Daoy (cell line): Measurements from ENCODE around the gene PFKFB1. TPM values are rescaled to one million over a fixed set of nuclear protein-coding genes. Genes with fewer than 3 reads are reported as not detected.

Experiments used
- DNase-seq: peaks from one replicate; pipeline ENCODE4 v3.0.0-alpha.2; 2015; ENCODE audit warnings: low read depth
- total RNA-seq: library from RNA; depleted of rRNA; stranded (reverse); fragments of >200 nt; shearing (Covaris generic); gene quantifications from 2 replicates; pipeline ENCODE4 v1.2.3, GENCODE V29; 2014; rRNA removed

PFKFB1 gene
- total RNA-seq, 1 experiment from 2014 or later, result not detected

DNA sequence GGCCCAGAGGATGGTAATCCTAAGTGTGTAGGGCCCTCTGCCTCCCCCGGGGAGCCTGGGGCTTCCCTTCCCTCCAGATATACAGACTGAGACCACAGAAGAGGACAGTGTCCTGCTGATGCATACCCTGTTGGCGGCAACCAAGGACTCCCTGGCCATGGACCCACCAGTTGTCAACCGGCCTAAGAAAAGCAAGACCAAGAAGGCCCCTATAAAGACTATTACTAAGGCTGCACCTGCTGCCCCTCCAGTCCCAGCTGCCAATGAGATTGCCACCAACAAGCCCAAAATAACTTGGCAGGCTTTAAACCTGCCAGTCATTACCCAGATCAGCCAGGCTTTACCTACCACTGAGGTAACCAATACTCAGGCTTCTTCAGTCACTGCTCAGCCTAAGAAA, 71.4 kb downstream of the PFKFB1 start:
- no peak for DNase-seq

DNA sequence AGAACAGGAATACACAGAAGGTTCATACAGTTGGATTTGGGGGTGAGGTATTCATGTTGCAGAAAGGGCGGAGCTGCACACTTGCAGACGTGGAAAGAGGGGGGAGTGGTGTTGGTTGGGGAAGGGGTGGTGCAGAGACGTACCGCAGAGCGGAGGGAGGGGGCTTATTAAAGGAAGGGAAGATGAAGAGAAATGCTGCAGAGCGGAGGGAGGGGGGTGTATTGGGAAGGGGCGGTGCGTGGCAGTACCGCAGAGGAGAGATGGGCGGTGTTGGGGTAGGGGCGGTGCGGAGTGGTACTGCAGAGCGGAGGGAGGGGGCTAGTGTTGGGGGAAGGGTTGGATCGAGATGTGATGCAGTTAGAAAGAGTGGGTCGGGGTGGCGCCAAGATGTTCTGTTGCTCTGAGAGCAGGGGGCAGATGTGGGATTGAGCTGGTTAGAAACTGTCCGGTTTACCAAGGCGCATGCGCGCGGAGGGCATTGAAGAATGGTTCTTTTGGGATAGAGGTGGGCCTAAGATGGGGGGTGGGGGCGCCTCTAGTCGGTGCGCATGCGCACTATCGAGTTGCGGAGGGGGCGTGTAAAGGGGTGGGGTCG, 72.5 kb downstream of the PFKFB1 start:
- DNase-seq, result peak; percentile 71

DNA sequence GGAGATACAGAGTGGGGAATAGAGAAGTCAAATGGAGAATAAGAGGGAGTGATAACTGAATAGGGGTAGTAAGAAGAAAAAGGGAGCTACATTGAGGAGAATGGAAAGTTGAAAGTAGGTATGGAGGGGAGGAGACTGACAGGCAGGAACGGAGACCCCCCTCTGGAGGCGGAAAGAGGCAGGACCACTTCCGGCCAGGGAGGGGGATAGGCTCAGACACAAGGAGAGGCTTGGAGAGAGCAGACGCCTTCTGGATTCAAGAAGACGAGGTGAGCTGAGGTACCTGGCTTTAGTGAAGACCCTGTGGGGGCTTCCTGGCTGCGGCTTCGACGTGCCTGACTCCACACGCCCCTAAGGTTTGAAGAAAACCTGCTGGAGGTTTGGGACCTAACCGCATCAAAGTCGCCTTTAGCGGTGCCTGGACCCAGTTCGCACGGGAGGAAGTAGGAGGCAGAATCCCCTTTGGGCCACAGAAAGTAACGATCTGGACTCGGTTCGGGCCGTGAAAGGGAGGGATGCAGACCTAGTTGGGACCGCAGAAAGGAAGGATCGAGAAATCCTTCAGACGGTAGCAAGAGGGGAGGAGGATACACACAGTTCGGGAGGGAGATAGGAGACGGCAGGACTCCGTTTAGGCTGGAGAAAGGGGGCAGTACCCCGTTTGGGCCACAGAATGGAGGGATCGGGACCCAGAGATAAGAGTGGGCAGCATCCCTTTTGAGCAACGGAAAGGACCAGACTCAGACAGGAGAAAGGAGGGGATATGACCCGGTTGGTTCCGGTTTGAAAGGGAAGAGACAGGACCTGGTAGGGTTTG, 73.2 kb downstream of the PFKFB1 start, which contains the start of gene TRO:
TSS of gene TRO (plus strand) at position 215 of the 817 bp plus-strand sequence. CDS start 1,423 bp downstream, outside the sequence.
- peak; percentile 26 for DNase-seq

DNA sequence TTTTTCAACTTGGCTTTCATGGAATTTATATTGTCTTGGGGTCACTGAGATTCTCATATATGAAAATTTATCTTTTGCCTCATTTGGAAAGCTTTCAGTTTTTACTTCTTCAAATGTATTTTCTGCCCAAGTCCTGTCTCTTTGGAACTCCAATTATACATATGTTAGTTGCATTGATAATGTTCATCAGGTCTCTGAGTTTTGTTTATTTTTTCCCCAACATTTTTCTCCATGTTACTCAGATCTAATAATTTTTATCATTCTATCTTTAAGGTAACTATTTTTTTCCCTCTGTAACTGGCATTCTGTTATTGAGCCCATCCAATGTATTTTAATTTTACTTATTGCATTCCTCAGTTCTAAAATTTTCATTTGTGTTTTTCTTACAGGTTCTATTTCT, 84.0 kb downstream of the PFKFB1 start:
- DNase-seq, result no peak

DNA sequence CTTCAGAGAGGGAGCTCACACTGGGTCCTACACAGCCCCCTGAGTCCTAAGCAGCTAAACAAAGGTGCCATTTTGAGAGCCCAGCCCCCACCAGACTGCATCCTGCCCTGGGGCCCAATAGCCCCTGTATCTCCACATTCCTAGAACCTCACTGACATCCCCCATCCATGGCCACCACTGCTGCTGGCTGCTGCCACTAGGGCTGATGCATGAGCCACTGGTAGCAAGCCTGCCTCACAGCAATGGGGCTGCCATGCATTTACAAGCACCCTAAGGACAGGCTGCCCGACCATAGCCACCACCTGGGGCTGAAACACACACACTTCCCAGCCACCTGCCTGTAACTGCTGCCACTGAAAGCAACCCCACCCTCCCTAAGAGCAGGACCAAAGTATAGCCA, 99.8 kb downstream of the PFKFB1 start:
- DNase-seq, result no peak

DNA sequence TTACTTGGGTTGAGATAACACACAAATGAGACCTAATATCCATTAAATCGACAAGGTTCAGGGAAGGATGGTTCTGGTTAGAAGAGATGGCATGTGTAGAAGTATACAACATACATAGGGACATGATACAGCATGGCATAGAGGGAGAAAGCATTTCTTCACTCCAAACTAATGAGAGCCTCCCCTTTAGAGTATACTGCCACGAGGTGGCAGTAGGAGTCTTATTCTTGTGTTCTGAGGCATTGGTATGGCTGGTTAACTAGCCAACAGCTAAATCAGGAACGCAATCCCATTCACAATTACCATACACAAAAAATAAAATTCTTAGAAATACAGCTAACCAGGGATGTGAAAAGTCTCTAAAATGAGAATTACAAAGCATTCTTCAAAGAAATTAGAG, 102.4 kb downstream of the PFKFB1 start:
- no peak for DNase-seq

DNA sequence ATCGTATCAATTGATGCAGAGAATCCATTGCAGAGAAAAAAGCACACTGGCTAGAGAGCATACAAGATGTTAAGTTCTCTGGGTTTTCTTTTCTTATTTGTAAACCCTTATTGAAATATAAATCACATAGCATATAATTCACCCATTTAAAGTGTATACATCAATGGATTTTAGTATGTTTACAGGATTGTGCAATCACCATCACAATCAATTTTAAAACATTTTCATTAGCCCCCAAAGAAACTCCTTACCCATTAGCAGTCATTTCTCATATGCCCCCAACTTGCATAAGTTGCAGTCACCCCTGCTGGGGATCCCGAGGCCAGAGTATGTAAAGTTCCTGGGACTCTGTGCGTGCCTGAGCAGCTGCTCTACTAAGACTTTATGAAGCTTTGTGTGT, 108.2 kb downstream of the PFKFB1 start:
- DNase-seq, result no peak

Other genes starting within 250 kb of the PFKFB1 start
- gene ITIH6, start 195.9 kb downstream of the PFKFB1 start, total RNA-seq, result not detected in 2 replicates
- 109 and 130 TPM in 2 replicates for gene MAGED2, start 186.4 kb downstream of the PFKFB1 start, total RNA-seq
- 7.1 and 12.3 TPM in 2 replicates for gene TRO, start 73.4 kb downstream of the PFKFB1 start, total RNA-seq
- gene APEX2, start 6.2 kb upstream of the PFKFB1 start, total RNA-seq, result 16.5 and 18.7 TPM in 2 replicates
- gene ALAS2, start 36.8 kb upstream of the PFKFB1 start, total RNA-seq, result not detected in 2 replicates
- 2.3 TPM in 1 of 2 replicates, not detected in the other for gene PAGE2B, start 80.8 kb upstream of the PFKFB1 start, total RNA-seq
- 0.29 and 1.1 TPM in 2 replicates for gene PAGE2, start 94.8 kb upstream of the PFKFB1 start, total RNA-seq
- gene PAGE5, start 226.2 kb upstream of the PFKFB1 start, total RNA-seq, result 326 and 338 TPM in 2 replicates